Glomerular endothelial cell (primary cell): ENCODE data around the gene OST4. TPM values are rescaled to one million over a fixed set of nuclear protein-coding genes. Genes with fewer than 3 reads are reported as not detected.

Experiments
- DNase-seq: peaks from one replicate; pipeline ENCODE4 v3.0.0-alpha.2; 2011; ENCODE audit warnings: low read depth, low spot score; ENCODE audit errors: extremely low read depth
- total RNA-seq: library from RNA; depleted of rRNA; stranded (reverse); fragments of >200 nt; gene quantifications from 2 replicates; pipeline ENCODE4 v1.2.3, GENCODE V29; 2015

The OST4 gene
- total RNA-seq, 1 donor from 2014 or later, result 346 TPM

DNA sequence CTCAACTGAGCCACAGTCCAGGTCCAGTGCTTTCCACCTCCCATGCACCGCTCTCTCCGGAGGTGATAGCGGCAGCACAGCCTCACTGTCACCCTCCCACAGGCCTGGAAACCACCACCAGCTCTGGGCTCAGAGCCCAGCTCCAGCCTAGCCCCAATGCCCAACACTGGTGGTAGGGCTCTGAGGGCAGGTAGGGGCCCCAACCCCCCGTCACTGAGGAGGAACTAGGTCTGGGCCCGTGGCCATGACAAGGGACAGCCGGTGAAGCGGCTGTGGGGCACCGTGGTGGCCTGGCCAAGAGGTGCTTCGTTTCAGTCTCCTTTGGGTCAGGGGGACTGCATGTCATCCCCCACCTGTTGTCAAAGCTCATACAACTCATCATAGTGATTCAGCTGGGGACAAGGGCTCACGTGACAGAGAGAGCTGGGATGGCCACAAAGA is 44.2 kb downstream of the OST4 start:
- DNase-seq, result no peak

DNA sequence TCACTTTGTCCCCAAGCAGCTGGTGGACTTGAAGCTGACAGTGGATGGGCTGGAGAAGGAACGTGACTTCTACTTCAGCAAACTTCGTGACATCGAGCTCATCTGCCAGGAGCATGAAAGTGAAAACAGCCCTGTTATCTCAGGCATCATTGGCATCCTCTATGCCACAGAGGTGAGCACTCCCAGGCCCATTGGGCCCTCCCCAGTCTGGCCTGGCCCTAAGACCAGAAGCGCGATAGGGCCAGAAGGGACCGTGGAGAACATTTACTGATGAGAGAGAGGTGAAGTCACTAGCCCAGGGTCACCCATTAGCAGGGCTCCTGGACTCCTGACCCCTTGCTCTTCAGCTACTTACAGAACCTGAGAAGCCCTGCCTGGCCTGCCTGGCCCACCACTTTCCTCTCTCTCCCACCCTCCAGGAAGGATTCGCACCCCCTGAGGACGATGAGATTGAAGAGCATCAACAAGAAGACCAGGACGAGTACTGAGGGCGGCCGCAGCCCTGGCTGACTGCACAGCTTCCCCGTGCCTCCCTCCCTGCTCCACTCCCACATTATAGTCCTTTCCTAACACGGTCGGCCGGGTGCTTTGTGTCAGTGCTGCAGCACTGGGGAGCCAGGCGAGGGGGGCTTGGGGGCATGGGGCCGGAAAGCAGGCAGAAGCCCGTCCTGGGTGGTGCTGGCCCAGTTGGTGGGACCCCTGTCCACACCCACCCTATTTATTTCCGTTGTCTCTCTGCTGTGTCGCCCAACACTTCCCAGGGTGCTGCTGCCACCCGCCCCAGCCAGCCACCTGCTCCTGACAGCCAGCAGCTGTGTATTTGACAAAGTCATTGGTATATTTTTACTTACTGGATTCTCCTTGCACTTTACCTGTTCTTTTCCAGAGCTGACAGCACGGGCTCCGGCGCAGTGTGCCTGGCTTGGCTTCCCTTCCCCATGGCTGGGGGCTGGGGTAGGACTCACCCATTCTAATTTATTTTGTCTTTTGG is 45.3 kb downstream of the OST4 start:
- no peak for DNase-seq

GRCh38 chr2:27025281-27025800 is 46.1 kb downstream of the OST4 start:
- DNase-seq, result no peak

- no peak for DNase-seq
These were observed 46.6 kb downstream of the OST4 start for GRCh38 chr2:27024812-27025211.

- DNase-seq, result no peak
These were observed 47.3 kb downstream of the OST4 start for GRCh38 chr2:27024188-27024587.

- no peak for DNase-seq
These were observed 47.7 kb downstream of the OST4 start for GRCh38 chr2:27023740-27024139.

DNA sequence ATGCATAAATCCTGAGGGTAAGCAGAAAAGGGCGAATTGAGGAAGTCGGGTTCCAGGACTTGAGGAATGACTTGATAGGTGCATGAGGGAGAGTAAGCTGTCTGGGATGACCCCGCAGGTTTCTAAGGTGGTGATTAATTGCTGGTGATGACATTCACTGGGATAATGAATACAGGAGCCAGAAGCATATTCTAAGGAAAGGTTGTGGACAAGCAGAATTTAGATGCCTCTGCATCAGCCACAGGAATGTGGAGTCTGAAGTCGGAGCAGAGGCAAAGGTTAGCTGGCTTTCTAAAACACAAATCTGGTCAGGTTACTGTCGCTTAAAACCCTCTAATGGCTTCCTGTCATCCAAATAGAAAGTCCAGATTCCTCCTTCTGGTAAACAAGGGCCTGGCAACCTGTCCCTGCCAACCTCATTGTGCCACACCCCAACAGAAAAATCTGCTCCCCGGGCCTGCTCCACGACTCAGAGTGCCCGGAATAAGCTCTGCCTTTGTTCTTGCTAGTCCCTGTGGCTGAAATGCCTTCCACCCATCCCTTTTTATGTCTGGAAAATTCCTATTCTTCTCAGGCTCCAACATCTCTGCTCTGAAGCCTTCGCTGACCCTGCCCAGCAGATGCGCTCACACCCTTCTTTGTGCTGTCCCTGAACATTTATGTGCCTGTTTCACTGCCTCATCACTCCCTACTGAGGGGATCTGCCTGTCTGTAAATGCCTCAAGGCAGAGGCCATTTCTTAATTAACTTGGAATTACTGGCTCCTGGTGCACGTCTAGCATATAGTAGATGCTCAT is 50.0 kb downstream of the OST4 start:
- no peak for DNase-seq

Other genes with a start within 250 kb of the OST4 start
- gene DPYSL5, start 223.5 kb downstream of the OST4 start, total RNA-seq, result not detected in 2 replicates
- 5.4 and 7.4 TPM in 2 replicates for gene MAPRE3, start 101.0 kb downstream of the OST4 start, total RNA-seq
- 38.6 and 67.7 TPM in 2 replicates for gene TMEM214, start 38.7 kb downstream of the OST4 start, total RNA-seq
- 14.8 and 15.0 TPM in 2 replicates for gene AGBL5, start 20.0 kb downstream of the OST4 start, total RNA-seq
- 3.5 and 7.3 TPM in 2 replicates for gene EMILIN1, start 7.0 kb upstream of the OST4 start, total RNA-seq
- 0.58 and 3.1 TPM in 2 replicates for gene KHK, start 15.1 kb upstream of the OST4 start, total RNA-seq
- gene CGREF1, start 47.5 kb upstream of the OST4 start, total RNA-seq, result 0.87 and 3.4 TPM in 2 replicates
- not detected in 2 replicates for gene ABHD1, start 52.2 kb upstream of the OST4 start, total RNA-seq
- gene PREB, start 63.0 kb upstream of the OST4 start, total RNA-seq, result 53.2 and 66.4 TPM in 2 replicates
- not detected in 2 replicates for gene PRR30, start 67.8 kb upstream of the OST4 start, total RNA-seq
- not detected in 2 replicates for gene TCF23, start 77.3 kb upstream of the OST4 start, total RNA-seq
- gene ATRAID, start 140.4 kb upstream of the OST4 start, total RNA-seq, result 106 and 748 TPM in 2 replicates
- 19.0 and 24.6 TPM in 2 replicates for gene SLC5A6, start 140.6 kb upstream of the OST4 start, total RNA-seq
- gene CAD, start 145.7 kb upstream of the OST4 start, total RNA-seq, result 41.1 and 56.5 TPM in 2 replicates
- gene SLC30A3, start 191.4 kb upstream of the OST4 start, total RNA-seq, result 5.9 and 6.5 TPM in 2 replicates
- 0.47 TPM in 1 of 2 replicates, not detected in the other for gene DNAJC5G, start 203.8 kb upstream of the OST4 start, total RNA-seq
- 0.12 TPM in 1 of 2 replicates, not detected in the other for gene TRIM54, start 210.8 kb upstream of the OST4 start, total RNA-seq
- 1.4 TPM in 1 of 2 replicates, not detected in the other for gene UCN, start 236.8 kb upstream of the OST4 start, total RNA-seq